Panc1 (cell line): ENCODE measurements around the gene PHOSPHO2. TPM values are rescaled to one million over a fixed set of nuclear protein-coding genes. Genes with fewer than 3 reads are reported as not detected.

Source experiments
- ATAC-seq: fragments of 200-7000 bp; cut with Tn5 transposase; 2 replicates; pipeline ENCODE4 v1.9.1; 2020; ENCODE audit warnings: mild to moderate bottlenecking, moderate library complexity
- BruUV-seq: library from RNA; stranded (reverse); fragments of 400-500 nt; replicated peaks from 2 replicates; lab custom pipeline; 2021; lab: Mats Ljungman, UMichigan
- CTCF ChIA-PET: fragments of 300-600 bp; sonication (Branson Sonifier 250); formaldehyde crosslinking; loops from one replicate; lab custom pipeline; 2022; ENCODE audit warnings: antibody characterized with exemption; lab: Charles Lee
- POLR2A ChIA-PET: fragments of 300-600 bp; sonication (Branson Sonifier 250); formaldehyde crosslinking; loops from one replicate; lab custom pipeline; 2022; ENCODE audit warnings: antibody characterized with exemption; lab: Charles Lee
- DNase-seq: peaks from one replicate; pipeline ENCODE4 v3.0.0-alpha.2; 2010; ENCODE audit warnings: low read depth, low spot score
- H3K27ac ChIP-seq: 2 replicates; pipeline ENCODE4 v1.5.1; 2011; ENCODE audit warnings: mild to moderate bottlenecking, low read length, inconsistent platforms
- H3K27me3 ChIP-seq: fragments of 200-500 bp; sonication (Bioruptor generic); 2 replicates; pipeline ENCODE4 v1.6.0; 2014; ENCODE audit warnings: low read length, inconsistent platforms; ENCODE audit not compliant: control insufficient read depth, insufficient read depth
- H3K36me3 ChIP-seq: fragments of 200-500 bp; sonication (Bioruptor generic); 2 replicates; pipeline ENCODE4 v1.5.1; 2014; ENCODE audit warnings: inconsistent platforms, mild to moderate bottlenecking, low read length, moderate library complexity; ENCODE audit not compliant: control insufficient read depth, insufficient read depth
- H3K4me1 ChIP-seq: 2 replicates; pipeline ENCODE4 v1.5.1; 2011; ENCODE audit warnings: inconsistent platforms, mild to moderate bottlenecking, low read length, moderate library complexity; ENCODE audit not compliant: control insufficient read depth, insufficient read depth
- H3K4me3 ChIP-seq, 2 experiments: 2 replicates each; pipeline ENCODE4 v1.5.1; 2011 to 2012; ENCODE audit warnings: low read depth in 2 of 2, low read length in 2 of 2, mild to moderate bottlenecking in 2 of 2, inconsistent platforms in 1 of 2, moderate library complexity in 1 of 2
- H3K9me3 ChIP-seq: fragments of 200-500 bp; sonication (Bioruptor generic); 2 replicates; pipeline ENCODE4 v1.5.1; 2014; ENCODE audit warnings: low read depth, mild to moderate bottlenecking, inconsistent platforms, low read length, moderate library complexity; ENCODE audit not compliant: control insufficient read depth, insufficient read depth
- POLR2AphosphoS5 ChIP-seq: IDR thresholded peaks from 2 replicates; pipeline ENCODE4 v1.6.1; 2012; ENCODE audit warnings: mild to moderate bottlenecking, low read depth, low read length, moderate library complexity
- SIN3A ChIP-seq: IDR thresholded peaks from 2 replicates; pipeline ENCODE4 v1.6.1; 2012; ENCODE audit warnings: low read depth, mild to moderate bottlenecking, low read length, moderate library complexity, borderline replicate concordance; ENCODE audit not compliant: insufficient read depth
- TCF7L2 ChIP-seq: IDR thresholded peaks from 2 replicates; pipeline ENCODE4 v1.6.1; 2011; ENCODE audit warnings: mild to moderate bottlenecking, low read depth, low read length, inconsistent platforms
- in situ Hi-C: cut with HindIII; loops from 2 replicates; pipeline ENCODE4 v1.10.0; 2016; ENCODE audit warnings: low sequenced_read_pairs, low pct_unique_long_range_greater_than_20kb
- intact Hi-C: fragments of 100-400 bp; cut with micrococcal nuclease; formaldehyde crosslinking; loops from one replicate; pipeline ENCODE4 v1.10.0; 2022; ENCODE audit not compliant: unreplicated experiment
- total RNA-seq: library from RNA; stranded (reverse); gene quantifications from one replicate; pipeline ENCODE4 v1.2.1, GENCODE V29; 2021; ENCODE audit not compliant: unreplicated experiment
- TF ChIP-seq, protein P1 (sequence below), 2 experiments: IDR thresholded peaks; 2 replicates each; pipeline ENCODE4 v1.6.1; 2011 to 2012; ENCODE audit warnings: low read depth in 2 of 2, control low read depth in 1 of 2, low read length in 1 of 2, mild to moderate bottlenecking in 1 of 2, moderate library complexity in 1 of 2; ENCODE audit not compliant: insufficient read depth in 1 of 2
- TF ChIP-seq, protein P2 (sequence below): fragments of 450-650 bp; IDR thresholded peaks from 2 replicates; pipeline ENCODE4 v1.5.1; 2017; ENCODE audit warnings: mild to moderate bottlenecking

PHOSPHO2 gene
- total RNA-seq, 1 experiment from 2014 or later: 6.2 TPM

DNA sequence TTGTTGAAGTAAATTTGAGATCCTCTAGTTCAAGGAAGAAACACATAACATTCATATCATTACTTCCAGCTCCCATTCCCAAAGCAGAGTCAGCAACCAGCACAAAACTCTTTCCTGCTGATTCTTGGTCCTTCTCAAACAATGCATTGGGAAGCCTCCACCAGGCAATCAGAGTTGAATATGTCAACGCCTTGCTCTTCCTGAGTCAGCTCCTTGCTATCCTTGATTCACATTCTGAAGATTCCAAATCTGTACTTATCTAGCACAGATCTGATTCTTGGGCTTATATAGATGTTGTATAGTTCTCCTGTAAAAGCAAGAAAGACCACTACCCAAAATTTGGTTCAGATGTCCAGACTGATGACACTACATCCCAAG, 29.7 kb upstream of the PHOSPHO2 start:
- TF ChIP-seq, protein P1, sequence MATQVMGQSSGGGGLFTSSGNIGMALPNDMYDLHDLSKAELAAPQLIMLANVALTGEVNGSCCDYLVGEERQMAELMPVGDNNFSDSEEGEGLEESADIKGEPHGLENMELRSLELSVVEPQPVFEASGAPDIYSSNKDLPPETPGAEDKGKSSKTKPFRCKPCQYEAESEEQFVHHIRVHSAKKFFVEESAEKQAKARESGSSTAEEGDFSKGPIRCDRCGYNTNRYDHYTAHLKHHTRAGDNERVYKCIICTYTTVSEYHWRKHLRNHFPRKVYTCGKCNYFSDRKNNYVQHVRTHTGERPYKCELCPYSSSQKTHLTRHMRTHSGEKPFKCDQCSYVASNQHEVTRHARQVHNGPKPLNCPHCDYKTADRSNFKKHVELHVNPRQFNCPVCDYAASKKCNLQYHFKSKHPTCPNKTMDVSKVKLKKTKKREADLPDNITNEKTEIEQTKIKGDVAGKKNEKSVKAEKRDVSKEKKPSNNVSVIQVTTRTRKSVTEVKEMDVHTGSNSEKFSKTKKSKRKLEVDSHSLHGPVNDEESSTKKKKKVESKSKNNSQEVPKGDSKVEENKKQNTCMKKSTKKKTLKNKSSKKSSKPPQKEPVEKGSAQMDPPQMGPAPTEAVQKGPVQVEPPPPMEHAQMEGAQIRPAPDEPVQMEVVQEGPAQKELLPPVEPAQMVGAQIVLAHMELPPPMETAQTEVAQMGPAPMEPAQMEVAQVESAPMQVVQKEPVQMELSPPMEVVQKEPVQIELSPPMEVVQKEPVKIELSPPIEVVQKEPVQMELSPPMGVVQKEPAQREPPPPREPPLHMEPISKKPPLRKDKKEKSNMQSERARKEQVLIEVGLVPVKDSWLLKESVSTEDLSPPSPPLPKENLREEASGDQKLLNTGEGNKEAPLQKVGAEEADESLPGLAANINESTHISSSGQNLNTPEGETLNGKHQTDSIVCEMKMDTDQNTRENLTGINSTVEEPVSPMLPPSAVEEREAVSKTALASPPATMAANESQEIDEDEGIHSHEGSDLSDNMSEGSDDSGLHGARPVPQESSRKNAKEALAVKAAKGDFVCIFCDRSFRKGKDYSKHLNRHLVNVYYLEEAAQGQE (IDR thresholded peaks at IDR 0.05; ENCODE audit: insufficient read depth in 1 of 2, low read depth in 2 of 2, low read length in 1 of 2): no peak
- TF ChIP-seq, protein P2, sequence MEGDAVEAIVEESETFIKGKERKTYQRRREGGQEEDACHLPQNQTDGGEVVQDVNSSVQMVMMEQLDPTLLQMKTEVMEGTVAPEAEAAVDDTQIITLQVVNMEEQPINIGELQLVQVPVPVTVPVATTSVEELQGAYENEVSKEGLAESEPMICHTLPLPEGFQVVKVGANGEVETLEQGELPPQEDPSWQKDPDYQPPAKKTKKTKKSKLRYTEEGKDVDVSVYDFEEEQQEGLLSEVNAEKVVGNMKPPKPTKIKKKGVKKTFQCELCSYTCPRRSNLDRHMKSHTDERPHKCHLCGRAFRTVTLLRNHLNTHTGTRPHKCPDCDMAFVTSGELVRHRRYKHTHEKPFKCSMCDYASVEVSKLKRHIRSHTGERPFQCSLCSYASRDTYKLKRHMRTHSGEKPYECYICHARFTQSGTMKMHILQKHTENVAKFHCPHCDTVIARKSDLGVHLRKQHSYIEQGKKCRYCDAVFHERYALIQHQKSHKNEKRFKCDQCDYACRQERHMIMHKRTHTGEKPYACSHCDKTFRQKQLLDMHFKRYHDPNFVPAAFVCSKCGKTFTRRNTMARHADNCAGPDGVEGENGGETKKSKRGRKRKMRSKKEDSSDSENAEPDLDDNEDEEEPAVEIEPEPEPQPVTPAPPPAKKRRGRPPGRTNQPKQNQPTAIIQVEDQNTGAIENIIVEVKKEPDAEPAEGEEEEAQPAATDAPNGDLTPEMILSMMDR: no peak
- no peak for TF ChIP-seq POLR2AphosphoS5
- TF ChIP-seq SIN3A: no peak
- TF ChIP-seq TCF7L2: no peak
- ATAC-seq (no peak), DNase-seq (no peak)
- Histone ChIP-seq H3K36me3 (no peaks in the 10 kb centered on the region), H3K27me3 (no peaks in the 10 kb centered on the region), H3K27ac (no peak overlapping the region), H3K4me3 (no peak overlapping the region), H3K9me3 (no peaks in the 10 kb centered on the region), H3K4me1 (no peaks in the 10 kb centered on the region; the same call in 1 of the 2 replicates)
- in situ Hi-C loops (no loop called here), intact Hi-C loops (no loop called here)
- ChIA-PET CTCF (no interaction called here), POLR2A (no interaction called here)
- no TSS peak for BruUV-seq

DNA sequence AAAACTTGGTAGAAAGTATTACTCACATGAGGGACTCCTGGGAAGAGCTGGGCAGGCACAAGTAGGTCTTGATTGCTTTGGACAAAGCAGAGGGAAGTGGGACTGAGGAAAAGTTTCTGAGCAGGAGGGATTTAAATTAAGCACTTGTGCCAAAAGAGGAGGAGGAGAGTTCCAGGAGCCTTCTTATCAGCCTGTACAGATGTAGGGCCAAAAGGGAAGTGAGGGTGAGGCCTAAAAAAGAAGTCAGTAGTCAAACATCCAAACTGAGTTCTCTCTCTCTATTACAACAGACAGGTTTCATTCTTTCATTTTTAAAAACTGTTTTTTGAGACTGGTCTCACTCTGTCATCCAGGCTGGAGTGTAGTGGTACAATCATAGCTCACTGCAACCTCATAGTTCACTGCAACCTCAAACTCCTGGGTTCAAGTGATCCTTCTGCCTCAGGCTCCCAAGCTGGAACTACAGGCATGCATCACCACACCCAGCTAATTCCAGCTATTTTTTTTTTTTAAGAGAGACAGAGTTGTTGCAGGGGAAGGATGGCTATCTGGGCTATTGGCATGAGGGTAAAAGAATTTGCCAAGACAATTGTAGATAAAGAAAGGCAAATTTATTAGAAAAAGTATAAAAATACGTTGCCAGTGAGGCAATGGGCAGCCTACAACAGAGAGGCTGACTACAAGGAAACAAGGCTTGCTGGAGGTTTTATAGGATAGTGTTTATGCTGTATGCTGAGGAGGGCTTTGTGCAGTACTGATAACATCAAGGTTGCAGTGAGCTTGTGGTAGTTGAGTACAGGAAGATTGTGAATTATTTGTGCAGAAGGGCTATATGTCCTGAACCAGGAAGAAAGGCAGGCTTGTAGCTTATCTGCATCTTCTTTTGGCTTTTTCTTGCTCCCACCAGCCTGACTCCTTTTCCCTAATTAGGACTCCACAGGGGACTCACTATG, 29.0 kb upstream of the PHOSPHO2 start:
- Histone ChIP-seq H3K4me3 (no peak overlapping the region), H3K9me3 (no peaks in the 10 kb centered on the region), H3K4me1 (no peaks in the 10 kb centered on the region; the same call in 1 of the 2 replicates), H3K27me3 (no peaks in the 10 kb centered on the region), H3K36me3 (no peaks in the 10 kb centered on the region), H3K27ac (no peak overlapping the region)
- DNase-seq (no peak), ATAC-seq (no peak)
- CTCF ChIA-PET: no interaction called here
- POLR2A ChIA-PET: no interaction called here
- BruUV-seq: no TSS peak
- in situ Hi-C loops (no loop called here), intact Hi-C loops (no loop called here)
- TF ChIP-seq TCF7L2: no peak
- TF ChIP-seq, protein P1 (IDR thresholded peaks at IDR 0.05; ENCODE audit: insufficient read depth in 1 of 2, low read depth in 2 of 2, low read length in 1 of 2): no peak
- TF ChIP-seq, protein P2: no peak
- no peak for TF ChIP-seq POLR2AphosphoS5
- TF ChIP-seq SIN3A: no peak
